ENCODE results near the gene OR51D1.

OR51D1 gene

GRCh38 chr11:4636962-4637661 is at the start of gene OR51D1:
OR51D1 (plus strand) TSS chr11:4637477; CDS start chr11:4639791, 2,314 bp downstream.
- TF ChIP-seq CTCF (IDR thresholded peaks at IDR 0.05), result peak; percentile 89

- TF ChIP-seq CTCF (IDR thresholded peaks at IDR 0.05), result no peak
Observed at GRCh38 chr11:4589017-4589416, 48.3 kb upstream of the OR51D1 start.

GRCh38 chr11:4593739-4594138 is 43.5 kb upstream of the OR51D1 start, which contains the start of gene OR52I1:
OR52I1 (plus strand) TSS chr11:4594039; CDS start chr11:4594039, 0 bp downstream.
- TF ChIP-seq CTCF (IDR thresholded peaks at IDR 0.05), result no peak

- no peak for TF ChIP-seq CTCF (IDR thresholded peaks at IDR 0.05)
Observed at GRCh38 chr11:4605057-4605456, 32.2 kb upstream of the OR51D1 start.

- TF ChIP-seq CTCF (IDR thresholded peaks at IDR 0.05), result no peak
Observed at GRCh38 chr11:4606231-4607015, 30.9 kb upstream of the OR51D1 start.

- TF ChIP-seq CTCF (IDR thresholded peaks at IDR 0.05), result no peak
Observed at GRCh38 chr11:4607096-4607495, 30.2 kb upstream of the OR51D1 start.

GRCh38 chr11:4607781-4608666 is 29.3 kb upstream of the OR51D1 start, which contains the start of gene TRIM68:
TRIM68 (minus strand) TSS chr11:4608231; CDS start chr11:4605504, 2,727 bp downstream.
- TF ChIP-seq CTCF (IDR thresholded peaks at IDR 0.05), result no peak
